ENCODE results near the gene GGA3.

DNA sequence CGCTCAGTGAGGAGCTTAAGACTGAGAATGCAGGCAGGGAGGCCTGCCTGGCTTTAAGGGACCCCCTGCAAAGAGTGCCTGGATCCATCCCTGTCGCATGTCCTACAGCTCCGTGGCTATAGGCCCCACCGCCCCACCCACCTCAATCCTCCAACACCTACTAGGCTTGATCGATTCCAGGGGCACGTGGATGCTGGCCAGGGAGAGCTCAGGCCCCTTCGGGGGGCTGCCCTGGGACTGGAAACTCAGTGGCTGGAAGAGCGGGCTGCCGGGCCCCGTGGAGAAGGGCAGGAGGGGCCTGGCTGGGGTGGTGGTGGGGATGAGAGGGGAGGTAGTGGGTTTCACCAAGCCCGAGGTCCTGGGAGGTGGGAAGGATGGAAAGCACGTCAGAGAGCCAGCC is 22.2 kb downstream of the GGA3 start:
- no peak for TF ChIP-seq POLR2A (IDR thresholded peaks at IDR 0.05)
- TF ChIP-seq, protein P1, sequence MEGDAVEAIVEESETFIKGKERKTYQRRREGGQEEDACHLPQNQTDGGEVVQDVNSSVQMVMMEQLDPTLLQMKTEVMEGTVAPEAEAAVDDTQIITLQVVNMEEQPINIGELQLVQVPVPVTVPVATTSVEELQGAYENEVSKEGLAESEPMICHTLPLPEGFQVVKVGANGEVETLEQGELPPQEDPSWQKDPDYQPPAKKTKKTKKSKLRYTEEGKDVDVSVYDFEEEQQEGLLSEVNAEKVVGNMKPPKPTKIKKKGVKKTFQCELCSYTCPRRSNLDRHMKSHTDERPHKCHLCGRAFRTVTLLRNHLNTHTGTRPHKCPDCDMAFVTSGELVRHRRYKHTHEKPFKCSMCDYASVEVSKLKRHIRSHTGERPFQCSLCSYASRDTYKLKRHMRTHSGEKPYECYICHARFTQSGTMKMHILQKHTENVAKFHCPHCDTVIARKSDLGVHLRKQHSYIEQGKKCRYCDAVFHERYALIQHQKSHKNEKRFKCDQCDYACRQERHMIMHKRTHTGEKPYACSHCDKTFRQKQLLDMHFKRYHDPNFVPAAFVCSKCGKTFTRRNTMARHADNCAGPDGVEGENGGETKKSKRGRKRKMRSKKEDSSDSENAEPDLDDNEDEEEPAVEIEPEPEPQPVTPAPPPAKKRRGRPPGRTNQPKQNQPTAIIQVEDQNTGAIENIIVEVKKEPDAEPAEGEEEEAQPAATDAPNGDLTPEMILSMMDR (IDR thresholded peaks at IDR 0.05 in 4 of 5, conservative IDR thresholded peaks at IDR 0.05 in 1 of 5): no peak
